Skeletal muscle tissue (tissue), 4 donors: ENCODE data around the gene ACYP1. TPM values are rescaled to one million over a fixed set of nuclear protein-coding genes. Genes with fewer than 3 reads are reported as not detected.
"Not testable (repeated sequence)": the region's sequence is repeated elsewhere in the genome, so short reads cannot be mapped to it uniquely, and the experiment has no call there.

ENCODE experiments used
- H3K27ac ChIP-seq: one replicate; pipeline ENCODE4 v1.7.0; 2013; ENCODE audit warnings: mild to moderate bottlenecking, low read depth, low read length, inconsistent platforms
- H3K27me3 ChIP-seq, 3 donors: one replicate each; pipeline ENCODE4 v1.7.0; 2013; ENCODE audit warnings: low read length in 3 of 3; ENCODE audit not compliant: control insufficient read depth in 3 of 3, insufficient read depth in 3 of 3
- H3K36me3 ChIP-seq, 3 donors: one replicate each; pipeline ENCODE4 v1.7.0; 2013; ENCODE audit warnings: low read length in 3 of 3; ENCODE audit not compliant: control insufficient read depth in 3 of 3, insufficient read depth in 3 of 3
- H3K4me1 ChIP-seq, 3 donors: one replicate each; pipeline ENCODE4 v1.7.0; 2013; ENCODE audit warnings: low read length in 3 of 3, mild to moderate bottlenecking in 3 of 3; ENCODE audit not compliant: control insufficient read depth in 3 of 3, insufficient read depth in 3 of 3
- H3K4me3 ChIP-seq, 3 donors: one replicate each; pipeline ENCODE4 v1.7.0; 2013; ENCODE audit warnings: low read length in 3 of 3
- H3K9ac ChIP-seq, 3 donors: one replicate each; pipeline ENCODE4 v1.7.0; 2013; ENCODE audit warnings: low read length in 3 of 3, mild to moderate bottlenecking in 3 of 3, moderate library complexity in 2 of 3, low read depth in 1 of 3
- H3K9me3 ChIP-seq, 3 donors: one replicate each; pipeline ENCODE4 v1.7.0; 2013; ENCODE audit warnings: low read length in 3 of 3; ENCODE audit not compliant: control insufficient read depth in 3 of 3
- total RNA-seq: library from RNA; depleted of rRNA; stranded (reverse); fragments of >200 nt; gene quantifications from one replicate; pipeline ENCODE4 v1.2.3, GENCODE V29; 2014
- donor health status: Osteomylitis.

Gene ACYP1
- total RNA-seq, 1 donor from 2014 or later: 8.4 TPM

DNA sequence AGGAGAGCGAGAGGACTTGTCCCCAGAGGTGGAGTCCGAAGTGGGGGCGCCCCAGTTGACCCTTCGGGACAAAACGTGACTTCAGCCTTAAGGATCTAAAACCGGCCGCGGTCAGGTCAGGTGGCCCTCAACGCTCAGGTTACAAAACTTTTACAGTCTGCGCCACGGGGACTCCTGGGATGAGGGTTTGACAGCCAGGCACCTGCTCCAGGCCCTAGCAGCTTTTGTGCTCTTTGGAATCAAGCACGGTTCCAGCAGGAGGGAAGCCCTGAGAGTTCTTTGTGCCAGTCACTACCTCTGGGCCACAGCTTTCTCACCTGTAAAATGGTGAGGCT lies 6.0 kb upstream of the ACYP1 start:
- H3K9ac ChIP-seq: peak overlapping the region; percentile 85 to 92 (median 88)
- H3K4me1 ChIP-seq: peaks cover 19 to 58% (median 33%) of the 10 kb centered on the region in 3 donors
- H3K27me3 ChIP-seq: no peaks in the 10 kb centered on the region
- H3K27ac ChIP-seq: peak overlapping the region; percentile 97
- H3K4me3 ChIP-seq: peak overlapping the region; percentile 70 to 78 (median 76)
- no peaks in the 10 kb centered on the region for H3K9me3 ChIP-seq
- peaks cover 0 to 6% (median 0%) of the 10 kb centered on the region in 3 donors for H3K36me3 ChIP-seq

DNA sequence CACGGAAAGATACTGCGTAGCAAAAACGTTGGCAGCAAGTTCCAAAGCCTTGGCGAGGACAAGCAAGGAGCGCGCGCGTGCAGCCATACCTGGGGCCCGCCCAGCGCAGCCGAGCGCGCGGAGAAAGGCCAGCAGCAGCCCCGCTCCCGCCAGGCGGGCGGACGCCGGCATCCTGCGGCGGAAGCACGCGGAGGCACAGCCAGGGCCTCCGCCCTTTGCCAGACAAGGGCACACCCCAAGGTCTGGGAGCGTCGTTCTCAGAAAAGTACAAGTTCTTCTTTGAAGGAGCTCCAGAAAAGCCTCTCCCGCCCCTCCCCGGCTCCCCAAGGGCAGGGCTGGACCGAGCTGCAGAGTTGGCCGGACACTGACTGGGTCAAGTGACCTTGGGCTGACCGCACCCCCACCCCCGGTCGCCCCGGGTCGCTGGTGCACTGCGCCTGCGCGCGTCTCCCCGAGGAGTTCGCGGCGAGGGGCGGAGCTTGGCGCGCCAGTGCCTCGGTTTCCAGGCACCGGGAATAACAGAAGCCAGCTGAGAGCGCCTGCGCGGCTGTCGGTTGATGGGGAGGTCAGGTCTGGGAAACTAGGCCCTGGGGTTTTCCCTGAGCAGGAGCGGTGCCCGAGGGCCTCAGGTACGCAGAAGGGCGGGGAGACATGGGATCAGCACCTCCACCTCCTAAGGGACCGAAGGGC lies 5.4 kb upstream of the ACYP1 start, which contains the start of gene ZC2HC1C:
Gene ZC2HC1C, plus strand, starts transcription at position 521 of the 690 bp plus-strand sequence. CDS start 933 bp downstream, outside the sequence.
- Histone ChIP-seq H3K36me3 (peaks cover 0 to 6% (median 0%) of the 10 kb centered on the region in 3 donors), H3K4me1 (peaks cover 23 to 60% (median 34%) of the 10 kb centered on the region in 3 donors), H3K9ac (peak within 1 kb of the TSS; percentile 85 to 92 (median 88)), H3K27me3 (no peaks in the 10 kb centered on the region), H3K27ac (peak within 1 kb of the TSS; percentile 97), H3K9me3 (no peaks in the 10 kb centered on the region), H3K4me3 (peak within 1 kb of the TSS; percentile 78 to 90 (median 80))

DNA sequence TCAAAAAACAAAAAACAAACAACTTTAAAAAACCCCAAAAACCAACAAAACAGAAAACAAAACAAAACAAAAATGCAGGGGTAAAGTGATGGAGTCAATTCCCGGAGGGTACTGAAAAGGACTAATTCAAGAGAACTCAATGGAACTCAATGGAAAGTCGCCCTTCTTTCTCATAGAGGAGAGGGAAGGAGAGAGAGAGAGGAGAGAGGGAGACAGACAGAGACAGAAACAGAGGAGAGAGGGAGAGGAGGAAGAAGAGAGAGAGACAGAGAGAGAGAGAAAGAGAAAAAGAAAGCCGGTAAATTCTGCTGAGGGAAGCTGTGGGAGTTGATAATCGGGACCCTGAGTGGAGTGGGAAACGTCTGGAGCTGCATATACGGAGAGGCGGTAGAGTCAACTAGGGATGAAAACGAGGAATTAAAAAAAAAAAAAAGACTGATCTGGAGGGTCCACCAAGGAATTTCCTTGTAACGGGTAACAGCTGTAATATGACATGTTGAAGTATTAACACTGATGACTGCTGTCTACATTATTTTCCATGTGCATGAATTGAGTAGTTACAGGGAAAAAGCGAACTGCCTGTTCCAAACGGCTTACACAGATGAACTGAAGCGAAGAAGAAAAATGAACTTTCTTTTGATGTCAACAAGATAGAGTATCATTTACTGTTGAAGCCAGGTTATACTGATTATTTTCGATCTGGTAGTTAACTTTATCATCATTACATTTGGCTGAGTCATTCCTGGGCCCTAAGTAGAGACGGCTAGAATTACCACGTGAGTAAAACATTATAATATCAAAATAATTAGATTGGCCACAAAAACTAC lies 4.7 kb upstream of the ACYP1 start:
- H3K9me3 ChIP-seq: no peaks in the 10 kb centered on the region
- no peaks in the 10 kb centered on the region for H3K27me3 ChIP-seq
- peak overlapping the region; percentile 78 to 90 (median 80) for H3K4me3 ChIP-seq
- H3K27ac ChIP-seq: peak overlapping the region; percentile 97
- peaks cover 0 to 6% (median 0%) of the 10 kb centered on the region in 3 donors for H3K36me3 ChIP-seq
- peak overlapping the region; percentile 85 to 92 (median 88) for H3K9ac ChIP-seq
- H3K4me1 ChIP-seq: peaks cover 27 to 63% (median 39%) of the 10 kb centered on the region in 3 donors

DNA sequence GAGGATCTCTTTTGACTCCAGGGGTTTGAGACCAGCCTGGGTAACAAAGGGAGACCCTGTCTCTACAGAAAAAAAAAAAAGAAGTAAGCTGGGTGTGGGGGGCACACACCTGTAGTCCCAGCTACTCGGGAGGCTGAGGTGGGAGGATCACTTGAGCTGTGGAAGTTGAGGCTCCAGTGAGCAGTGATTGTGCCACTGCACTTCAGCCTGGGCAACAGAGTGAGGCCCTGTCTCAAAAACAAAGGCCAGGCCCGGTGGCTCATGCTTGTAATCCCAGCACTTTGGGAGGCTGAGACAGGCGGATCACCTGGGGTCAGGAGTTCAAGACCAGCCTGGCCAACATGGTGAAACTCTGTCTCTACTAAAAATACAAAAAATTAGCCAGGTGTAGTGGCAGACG lies 3.9 kb upstream of the ACYP1 start:
- Histone ChIP-seq H3K27ac (peak overlapping the region; percentile 97), H3K4me1 (peaks cover 32 to 65% (median 44%) of the 10 kb centered on the region in 3 donors)

DNA sequence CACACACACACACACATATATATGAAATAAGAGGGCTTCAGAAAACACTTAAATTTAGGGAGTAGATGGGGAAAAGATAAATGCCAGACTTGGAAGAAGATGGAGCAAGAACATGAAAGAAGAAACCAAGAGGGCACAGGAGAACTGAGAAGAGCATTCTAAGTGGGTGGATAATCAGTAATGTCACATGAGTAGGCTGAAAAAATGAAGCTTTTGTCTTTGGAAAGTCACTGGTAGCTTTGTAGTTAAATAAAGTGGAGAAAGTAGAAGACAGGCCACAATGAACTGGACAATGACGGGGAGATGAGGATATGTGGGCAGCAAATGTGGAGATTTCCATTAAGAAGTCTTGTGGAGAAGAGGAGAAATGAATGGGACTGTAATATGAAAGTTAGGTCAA lies 3.4 kb upstream of the ACYP1 start:
- peak overlapping the region in 1 of 3 donors; percentile 26 for H3K9ac ChIP-seq
- H3K36me3 ChIP-seq: peaks cover 0 to 6% (median 0%) of the 10 kb centered on the region in 3 donors
- peak overlapping the region in 1 of 3 donors; percentile 78 for H3K4me3 ChIP-seq
- no peaks in the 10 kb centered on the region for H3K9me3 ChIP-seq
- H3K4me1 ChIP-seq: peaks cover 32 to 65% (median 44%) of the 10 kb centered on the region in 3 donors
- H3K27ac ChIP-seq: peak overlapping the region; percentile 97
- no peaks in the 10 kb centered on the region for H3K27me3 ChIP-seq

More for the DNA sequence above, 3.9 kb upstream of the ACYP1 start:
- not testable (repeated sequence) for H3K36me3 ChIP-seq, H3K27me3 ChIP-seq, H3K9me3 ChIP-seq
- Histone ChIP-seq H3K9ac (peak overlapping the region in 2 of 3 donors; percentile 85 to 92), H3K4me3 (peak overlapping the region; percentile 78 to 90 (median 80))

- Histone ChIP-seq H3K9me3 (no peaks in the 10 kb centered on the region), H3K4me1 (peaks cover 32 to 65% (median 44%) of the 10 kb centered on the region in 3 donors), H3K9ac (no peak overlapping the region), H3K4me3 (no peak overlapping the region), H3K36me3 (peaks cover 0 to 6% (median 0%) of the 10 kb centered on the region in 3 donors), H3K27ac (no peak overlapping the region), H3K27me3 (no peaks in the 10 kb centered on the region)
These were observed 2.9 kb upstream of the ACYP1 start for GRCh38 chr14:75066691-75067090.

DNA sequence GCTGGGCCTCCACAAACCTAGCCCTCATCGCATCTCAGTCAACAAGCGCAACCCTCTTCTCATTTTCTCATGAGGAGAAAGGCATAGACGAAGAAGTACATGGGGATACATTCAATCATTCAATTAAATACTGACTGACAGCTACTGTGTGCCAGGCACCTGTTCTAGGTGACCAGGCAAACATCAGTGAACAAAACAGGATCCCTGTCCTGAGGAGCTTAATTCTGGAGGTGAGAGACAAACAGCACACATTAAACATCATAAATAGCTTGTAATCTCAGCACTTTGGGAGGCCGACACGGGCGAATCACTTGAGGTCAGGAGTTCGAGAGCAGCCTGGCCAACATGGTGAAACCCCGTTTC lies 362 bp upstream of the ACYP1 start:
- Histone ChIP-seq H3K27ac (peak overlapping the region; percentile 14), H3K9ac (peak overlapping the region; percentile 67 to 90 (median 83)), H3K4me3 (peak overlapping the region; percentile 85 to 91 (median 89)), H3K9me3 (no peaks in the 10 kb centered on the region), H3K4me1 (peaks cover 17 to 45% (median 29%) of the 10 kb centered on the region in 3 donors), H3K36me3 (peaks cover 0 to 6% (median 0%) of the 10 kb centered on the region in 3 donors), H3K27me3 (no peaks in the 10 kb centered on the region)

DNA sequence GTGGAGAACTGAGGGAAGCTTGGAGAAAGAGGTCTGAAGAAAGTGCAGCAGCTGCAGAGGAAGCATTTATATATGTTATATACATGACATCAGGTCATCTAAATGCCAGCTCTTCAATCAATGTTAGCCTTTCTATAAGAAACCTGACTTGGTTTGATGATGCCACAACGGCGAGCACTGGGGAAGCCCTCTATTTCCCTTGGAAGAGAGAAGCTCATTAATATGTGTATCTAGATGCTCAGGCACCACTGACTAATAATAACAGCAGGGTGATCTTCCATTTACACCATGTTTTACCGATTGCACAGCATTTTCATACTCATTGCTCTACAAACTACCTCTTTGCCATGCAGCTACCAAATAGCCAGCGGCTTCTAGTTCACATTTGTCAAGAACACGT lies 811 bp downstream of the ACYP1 start:
- no peaks in the 10 kb centered on the region for H3K9me3 ChIP-seq
- no peak overlapping the region for H3K27ac ChIP-seq
- H3K27me3 ChIP-seq: no peaks in the 10 kb centered on the region
- peak overlapping the region in 1 of 3 donors; percentile 90 for H3K9ac ChIP-seq
- H3K4me1 ChIP-seq: peaks cover 17 to 39% (median 22%) of the 10 kb centered on the region in 3 donors
- H3K36me3 ChIP-seq: peaks cover 0 to 6% (median 0%) of the 10 kb centered on the region in 3 donors
- H3K4me3 ChIP-seq: peak overlapping the region; percentile 85 to 91 (median 89)

GRCh38 chr14:75060420-75060819 lies 3.4 kb downstream of the ACYP1 start:
- H3K36me3 ChIP-seq: no peaks in the 10 kb centered on the region
- no peaks in the 10 kb centered on the region for H3K27me3 ChIP-seq
- H3K4me1 ChIP-seq: peaks cover 13 to 16% (median 14%) of the 10 kb centered on the region in 3 donors
- no peaks in the 10 kb centered on the region for H3K9me3 ChIP-seq
- no peak overlapping the region for H3K9ac ChIP-seq
- H3K27ac ChIP-seq: no peak overlapping the region
- H3K4me3 ChIP-seq: no peak overlapping the region
